Endothelial cell of umbilical vein (primary cell): ENCODE results near the gene KCTD10. TPM values are rescaled to one million over a fixed set of nuclear protein-coding genes. Genes with fewer than 3 reads are reported as not detected.

Experiments
- BruUV-seq: library from RNA; stranded (reverse); fragments of 400-500 nt; replicated peaks from 2 replicates; lab custom pipeline; 2021; lab: Mats Ljungman, UMichigan
- CTCF ChIA-PET: fragments of 300-600, 350-600 bp; sonication (Branson Sonifier 250); formaldehyde crosslinking; loops from one replicate; lab custom pipeline; 2021; ENCODE audit warnings: antibody characterized with exemption, inconsistent platforms; lab: Charles Lee
- POLR2A ChIA-PET: fragments of 300-600, 350-600 bp; sonication (Branson Sonifier 250); formaldehyde crosslinking; loops from one replicate; lab custom pipeline; 2021; ENCODE audit warnings: antibody characterized with exemption, inconsistent platforms; lab: Charles Lee
- DNase-seq: peaks from one replicate; pipeline ENCODE4 v3.0.0-alpha.2; 2011; ENCODE audit warnings: low read depth, low spot score
- FAIRE-seq: peaks from 2 replicates; lab custom pipeline; 2011; peaks lifted over from hg19 to GRCh38; lab: Jason Lieb, UNC
- H2AFZ ChIP-seq: 2 replicates; pipeline ENCODE4 v1.6.0; 2012; ENCODE audit warnings: low read depth, low read length, control low read depth, inconsistent platforms
- H3K27ac ChIP-seq: 2 replicates; pipeline ENCODE4 v1.5.1; 2011; ENCODE audit warnings: low read depth, mild to moderate bottlenecking, control low read depth, low read length, moderate library complexity; ENCODE audit not compliant: insufficient read depth
- H3K27me3 ChIP-seq, 2 experiments: 2 replicates each; pipeline versions ENCODE4 v1.6.0 to v1.6.1; 2011; ENCODE audit warnings: low read length in 2 of 2, mixed read lengths in 1 of 2; ENCODE audit not compliant: control insufficient read depth in 2 of 2, insufficient read depth in 2 of 2
- H3K36me3 ChIP-seq, 2 experiments: 2 replicates in 1 of 2; 3 replicates in 1 of 2; pipeline ENCODE4 v1.5.1; 2011; ENCODE audit warnings: low read length in 2 of 2, mild to moderate bottlenecking in 1 of 2, moderate library complexity in 1 of 2; ENCODE audit not compliant: control insufficient read depth in 2 of 2, insufficient read depth in 2 of 2; ENCODE audit errors: extremely low read depth in 1 of 2
- H3K4me1 ChIP-seq: 3 replicates; pipeline ENCODE4 v1.5.1; 2011; ENCODE audit warnings: mild to moderate bottlenecking, low read length; ENCODE audit not compliant: control insufficient read depth, insufficient read depth; ENCODE audit errors: extremely low read depth
- H3K4me2 ChIP-seq: 2 replicates; pipeline ENCODE4 v1.6.1; 2011; ENCODE audit warnings: low read length, control low read depth, mixed read lengths; ENCODE audit not compliant: insufficient read depth
- H3K4me3 ChIP-seq, 3 experiments: fragments of 200-600 bp in 1 of 3; sonication (generic), shearing (Covaris generic) in 1 of 3; replicated peaks in 1 of 3; 2 replicates each; pipeline ENCODE4 v1.5.1; 2011 to 2016; ENCODE audit warnings: control low read depth in 3 of 3, low read length in 3 of 3, mild to moderate bottlenecking in 2 of 3, inconsistent platforms in 1 of 3, low read depth in 1 of 3, moderate library complexity in 1 of 3; ENCODE audit not compliant: insufficient read depth in 1 of 3
- H3K79me2 ChIP-seq: 2 replicates; pipeline ENCODE4 v1.6.0; 2012; ENCODE audit warnings: low read length, inconsistent platforms; ENCODE audit not compliant: control insufficient read depth, insufficient read depth
- H3K9ac ChIP-seq: replicated peaks from 2 replicates; pipeline ENCODE3; 2011; ENCODE audit warnings: low read length, control low read depth; ENCODE audit not compliant: insufficient read depth; ENCODE audit errors: extremely low read depth
- H3K9me1 ChIP-seq: replicated peaks from 3 replicates; pipeline ENCODE4 v1.6.0; 2011; ENCODE audit warnings: mild to moderate bottlenecking, low read length; ENCODE audit not compliant: control insufficient read depth, insufficient read depth; ENCODE audit errors: extremely low read depth
- H3K9me3 ChIP-seq: replicated peaks from 2 replicates; pipeline ENCODE4 v1.5.1; 2012; ENCODE audit warnings: low read length, inconsistent platforms; ENCODE audit not compliant: control insufficient read depth, insufficient read depth
- H4K20me1 ChIP-seq: replicated peaks from 2 replicates; pipeline ENCODE3; 2011; ENCODE audit warnings: mild to moderate bottlenecking, low read length; ENCODE audit not compliant: control insufficient read depth, insufficient read depth; ENCODE audit errors: extremely low read depth
- CTCF ChIP-seq, 2 donors: IDR thresholded peaks; 1 replicate in 1 of 2; 2 replicates in 1 of 2; pipeline ENCODE4 v1.5.1; 2011; ENCODE audit warnings: low read length in 2 of 2, mild to moderate bottlenecking in 2 of 2, moderate library complexity in 2 of 2, control low read depth in 1 of 2, inconsistent platforms in 1 of 2, low read depth in 1 of 2; ENCODE audit not compliant: insufficient read depth in 1 of 2; ENCODE audit errors: extremely low read depth in 1 of 2
- EZH2 ChIP-seq: IDR thresholded peaks from 2 replicates; pipeline ENCODE4 v1.6.1; 2012; ENCODE audit warnings: borderline replicate concordance, low read depth, mild to moderate bottlenecking, moderate library complexity, low read length, inconsistent platforms; ENCODE audit not compliant: severe bottlenecking
- FOS ChIP-seq: IDR thresholded peaks from 2 replicates; pipeline ENCODE4 v1.6.1; 2011; ENCODE audit warnings: mild to moderate bottlenecking, low read length, moderate library complexity, borderline replicate concordance; ENCODE audit not compliant: insufficient read depth
- GATA2 ChIP-seq: IDR thresholded peaks from 2 replicates; pipeline ENCODE4 v1.7.0; 2011; ENCODE audit warnings: low read depth, mild to moderate bottlenecking, moderate library complexity, mixed read lengths, low read length; ENCODE audit not compliant: insufficient read length, insufficient read depth
- JUN ChIP-seq: IDR thresholded peaks from 2 replicates; pipeline ENCODE4 v1.6.1; 2011; ENCODE audit warnings: borderline replicate concordance, low read depth; ENCODE audit not compliant: insufficient read length, insufficient read depth
- MYC ChIP-seq: IDR thresholded peaks from one replicate; pipeline ENCODE4 v1.6.1; 2011; ENCODE audit warnings: mild to moderate bottlenecking, low read depth, low read length
- POLR2A ChIP-seq: IDR thresholded peaks from 2 replicates; pipeline ENCODE4 v1.6.1; 2012; ENCODE audit warnings: low read depth, mild to moderate bottlenecking, control low read depth, low read length
- POLR2AphosphoS5 ChIP-seq: IDR thresholded peaks from 2 replicates; pipeline ENCODE4 v1.6.1; 2012; ENCODE audit warnings: low read depth, mild to moderate bottlenecking, control low read depth, low read length, moderate library complexity; ENCODE audit not compliant: insufficient read depth
- dilution Hi-C: fragments of 300-500 bp; cut with MboI; formaldehyde crosslinking; loops from one replicate; pipeline ENCODE4 v1.15.0; 2019; ENCODE audit warnings: low sequenced_read_pairs; ENCODE audit not compliant: extremely low pct_ligation_motif_present
- intact Hi-C: fragments of 100-400 bp; cut with micrococcal nuclease; formaldehyde crosslinking; loops from one replicate; pipeline ENCODE4 v1.10.0; 2022
- polyA plus RNA-seq, 4 experiments: library from polyadenylated mRNA; depleted of rRNA in 3 of 4; stranded (reverse) in 3 of 4; unstranded in 1 of 4; fragments of >200 nt; gene quantifications; 2 replicates each; pipeline versions ENCODE4 v1.2.1 to v1.2.3, GENCODE V29; 2011 to 2012; ENCODE audit warnings: missing spikeins in 1 of 4
- total RNA-seq: library from RNA; stranded (reverse); gene quantifications from 2 replicates; pipeline ENCODE4 v1.2.3, GENCODE V29; 2021

KCTD10 gene
- total and polyA plus RNA-seq, 2 donors (not counting 3 experiments of a cell fraction or from before 2014, with no cell fraction given) = 101 to 112 TPM

- Histone ChIP-seq H3K4me3 (no peak overlapping the region), H4K20me1 (no peaks in the 10 kb centered on the region), H3K36me3 (peaks cover 0 to 32% of the 10 kb centered on the region in 2 experiments), H3K9ac (no peak overlapping the region), H3K79me2 (no peaks in the 10 kb centered on the region), H3K9me3 (no peaks in the 10 kb centered on the region), H3K4me2 (no peak overlapping the region), H3K27ac (no peak overlapping the region), H3K4me1 (peaks cover 25% of the 10 kb centered on the region), H3K27me3 (no peaks in the 10 kb centered on the region), H3K9me1 (no peaks in the 10 kb centered on the region), H2AFZ (no peak overlapping the region)
- dilution Hi-C loops = no loop called here
- intact Hi-C loops = no loop called here
- ChIA-PET CTCF (interaction anchor here (0.7 to 1.8 kb wide), 3 partner anchors 74 to 252 kb away, joined by 3 to 6 read pairs (median 4); no protein-coding TSS in a partner anchor), POLR2A (no interaction called here)
- TF ChIP-seq CTCF (IDR thresholded peaks at IDR 0.05; ENCODE audit: extremely low read depth in 1 of 2, insufficient read depth in 1 of 2, low read depth in 1 of 2, low read length in 2 of 2) = no peak
- no peak for TF ChIP-seq GATA2
- TF ChIP-seq FOS = no peak
- TF ChIP-seq JUN = no peak
- TF ChIP-seq POLR2A = no peak
- no peak for TF ChIP-seq MYC
- no peak for TF ChIP-seq EZH2
- TF ChIP-seq POLR2AphosphoS5 = no peak
- FAIRE-seq (no peak), DNase-seq (no peak)
- no TSS peak for BruUV-seq
Observed at GRCh38 chr12:109523504-109523903, 46.4 kb upstream of the KCTD10 start.
